Keratinocyte (primary cell): ENCODE results near the gene TMEM131. TPM values are rescaled to one million over a fixed set of nuclear protein-coding genes. Genes with fewer than 3 reads are reported as not detected.

Source experiments
- DNase-seq: peaks from one replicate; pipeline ENCODE4 v3.0.0-alpha.2; 2011; ENCODE audit warnings: low read depth, missing footprints, low spot score
- FAIRE-seq: peaks from 2 replicates; lab custom pipeline; 2011; peaks lifted over from hg19 to GRCh38; lab: Jason Lieb, UNC
- H2AFZ ChIP-seq: 2 replicates; pipeline ENCODE4 v1.6.0; 2012; ENCODE audit warnings: low read length, control low read depth, inconsistent platforms; ENCODE audit not compliant: control insufficient read depth
- H3K27ac ChIP-seq: 2 replicates; pipeline ENCODE4 v1.5.1; 2011; ENCODE audit warnings: low read length; ENCODE audit not compliant: control insufficient read depth, insufficient read depth
- H3K27me3 ChIP-seq: 3 replicates; pipeline ENCODE4 v1.6.0; 2011; ENCODE audit warnings: low read length; ENCODE audit not compliant: control insufficient read depth, insufficient read depth; ENCODE audit errors: extremely low read depth
- H3K36me3 ChIP-seq, 2 experiments: 2 replicates in 1 of 2; 3 replicates in 1 of 2; pipeline ENCODE4 v1.5.1; 2011; ENCODE audit warnings: low read length in 2 of 2, mild to moderate bottlenecking in 1 of 2; ENCODE audit not compliant: control insufficient read depth in 2 of 2, insufficient read depth in 2 of 2; ENCODE audit errors: extremely low read depth in 1 of 2
- H3K4me1 ChIP-seq: 3 replicates; pipeline ENCODE4 v1.5.1; 2011; ENCODE audit warnings: low read length; ENCODE audit not compliant: control insufficient read depth, insufficient read depth; ENCODE audit errors: extremely low read depth
- H3K4me2 ChIP-seq: 3 replicates; pipeline ENCODE4 v1.6.0; 2011; ENCODE audit warnings: low read depth, low read length; ENCODE audit not compliant: control insufficient read depth, insufficient read depth; ENCODE audit errors: extremely low read depth
- H3K4me3 ChIP-seq, 3 experiments: fragments of 200-600 bp in 1 of 3; sonication (generic) in 1 of 3; 2 replicates in 2 of 3; 3 replicates in 1 of 3; pipeline ENCODE4 v1.5.1; 2011 to 2016; ENCODE audit warnings: low read length in 3 of 3, mild to moderate bottlenecking in 3 of 3, control low read depth in 2 of 3, inconsistent platforms in 1 of 3, low read depth in 1 of 3, mixed read lengths in 1 of 3, mixed run types in 1 of 3, moderate library complexity in 1 of 3; ENCODE audit not compliant: control insufficient read depth in 2 of 3, insufficient read depth in 2 of 3; ENCODE audit errors: extremely low read depth in 1 of 3
- H3K79me2 ChIP-seq: 2 replicates; pipeline ENCODE4 v1.6.0; 2012; ENCODE audit warnings: low read length; ENCODE audit not compliant: control insufficient read depth, insufficient read depth
- H3K9ac ChIP-seq: 3 replicates; pipeline ENCODE4 v1.6.0; 2011; ENCODE audit warnings: low read length; ENCODE audit not compliant: control insufficient read depth, insufficient read depth; ENCODE audit errors: extremely low read depth
- H3K9me1 ChIP-seq: 3 replicates; pipeline ENCODE4 v1.6.0; 2011; ENCODE audit warnings: low read length; ENCODE audit not compliant: control insufficient read depth, insufficient read depth; ENCODE audit errors: extremely low read depth
- H3K9me3 ChIP-seq: 2 replicates; pipeline ENCODE4 v1.5.1; 2012; ENCODE audit warnings: low read depth, low read length; ENCODE audit not compliant: control insufficient read depth
- H4K20me1 ChIP-seq: 3 replicates; pipeline ENCODE4 v1.6.0; 2011; ENCODE audit warnings: low read length; ENCODE audit not compliant: control insufficient read depth, insufficient read depth; ENCODE audit errors: extremely low read depth
- EZH2 ChIP-seq: IDR thresholded peaks from one replicate; pipeline ENCODE4 v1.6.1; 2012; ENCODE audit warnings: inconsistent platforms, mild to moderate bottlenecking, low read length, moderate library complexity
- dilution Hi-C: fragments of 300-500 bp; cut with MboI; formaldehyde crosslinking; loops from one replicate; pipeline ENCODE4 v1.7.0; 2020; ENCODE audit warnings: low sequenced_read_pairs; ENCODE audit not compliant: extremely low pct_ligation_motif_present
- polyA plus RNA-seq, 5 experiments: library from polyadenylated mRNA; depleted of rRNA in 3 of 5; stranded (reverse) in 3 of 5; stranded (forward) in 1 of 5; unstranded in 1 of 5; fragments of >200 nt; gene quantifications; 1 replicate in 1 of 5; 2 replicates in 3 of 5; 3 replicates in 1 of 5; pipeline versions ENCODE4 v1.2.1 to v1.2.3, GENCODE V29; 2011 to 2012; ENCODE audit warnings: missing spikeins in 2 of 5, low read depth in 1 of 5, low replicate concordance in 1 of 5
- TF ChIP-seq, protein P1 (sequence below), 3 experiments: IDR thresholded peaks in 1 of 3; conservative IDR thresholded peaks in 1 of 3; optimal IDR thresholded peaks in 1 of 3; 2 replicates in 2 of 3; 3 replicates in 1 of 3; pipeline versions ENCODE3 to v1.5.1; 2011; ENCODE audit warnings: low read length in 3 of 3, mild to moderate bottlenecking in 3 of 3, moderate library complexity in 2 of 3, control low read depth in 1 of 3, inconsistent platforms in 1 of 3; ENCODE audit not compliant: insufficient read depth in 2 of 3; ENCODE audit errors: extremely low read depth in 1 of 3

TMEM131 gene
- polyA plus RNA-seq, 1 donor (not counting 4 experiments of a cell fraction or from before 2014, with no cell fraction given) = 25.5 TPM

DNA sequence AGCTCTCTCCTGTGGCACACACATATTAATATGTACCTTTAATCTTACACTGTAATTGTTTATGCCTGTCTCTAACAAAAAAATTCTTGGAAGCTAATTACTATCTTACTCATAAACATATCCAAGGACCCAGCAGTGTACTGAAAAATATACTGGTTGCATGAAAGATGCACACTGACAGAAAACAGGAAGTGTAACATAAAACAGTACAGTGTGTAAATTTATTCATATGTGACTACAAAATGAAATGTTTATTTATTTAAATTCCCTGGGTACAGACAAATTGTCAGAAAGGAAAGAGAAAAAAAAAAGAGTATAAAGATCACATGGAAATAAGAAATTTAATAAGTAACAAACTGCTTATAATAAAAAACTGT is 28.5 kb downstream of the TMEM131 start:
- H3K4me2 ChIP-seq = no peak overlapping the region
- DNase-seq (no peak), FAIRE-seq (no peak)
- H3K27me3 ChIP-seq = no peaks in the 10 kb centered on the region
- no peaks in the 10 kb centered on the region for H3K36me3 ChIP-seq
- H3K9ac ChIP-seq = no peak overlapping the region
- dilution Hi-C loops = no loop called here
- H4K20me1 ChIP-seq = peaks cover 6% of the 10 kb centered on the region
- H2AFZ ChIP-seq = no peak overlapping the region
- peaks cover 25% of the 10 kb centered on the region for H3K4me1 ChIP-seq
- peak overlapping the region; percentile 22 for H3K27ac ChIP-seq
- H3K9me3 ChIP-seq = no peaks in the 10 kb centered on the region
- no peak for TF ChIP-seq EZH2
- TF ChIP-seq, protein P1, sequence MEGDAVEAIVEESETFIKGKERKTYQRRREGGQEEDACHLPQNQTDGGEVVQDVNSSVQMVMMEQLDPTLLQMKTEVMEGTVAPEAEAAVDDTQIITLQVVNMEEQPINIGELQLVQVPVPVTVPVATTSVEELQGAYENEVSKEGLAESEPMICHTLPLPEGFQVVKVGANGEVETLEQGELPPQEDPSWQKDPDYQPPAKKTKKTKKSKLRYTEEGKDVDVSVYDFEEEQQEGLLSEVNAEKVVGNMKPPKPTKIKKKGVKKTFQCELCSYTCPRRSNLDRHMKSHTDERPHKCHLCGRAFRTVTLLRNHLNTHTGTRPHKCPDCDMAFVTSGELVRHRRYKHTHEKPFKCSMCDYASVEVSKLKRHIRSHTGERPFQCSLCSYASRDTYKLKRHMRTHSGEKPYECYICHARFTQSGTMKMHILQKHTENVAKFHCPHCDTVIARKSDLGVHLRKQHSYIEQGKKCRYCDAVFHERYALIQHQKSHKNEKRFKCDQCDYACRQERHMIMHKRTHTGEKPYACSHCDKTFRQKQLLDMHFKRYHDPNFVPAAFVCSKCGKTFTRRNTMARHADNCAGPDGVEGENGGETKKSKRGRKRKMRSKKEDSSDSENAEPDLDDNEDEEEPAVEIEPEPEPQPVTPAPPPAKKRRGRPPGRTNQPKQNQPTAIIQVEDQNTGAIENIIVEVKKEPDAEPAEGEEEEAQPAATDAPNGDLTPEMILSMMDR (optimal IDR thresholded peaks at IDR 0.05 in 1 of 3, IDR thresholded peaks at IDR 0.05 in 1 of 3, conservative IDR thresholded peaks at IDR 0.05 in 1 of 3; ENCODE audit: extremely low read depth in 1 of 3, insufficient read depth in 2 of 3, low read length in 3 of 3) = no peak
- no peaks in the 10 kb centered on the region for H3K9me1 ChIP-seq
- no peak overlapping the region for H3K4me3 ChIP-seq
- H3K79me2 ChIP-seq = peaks cover 96% of the 10 kb centered on the region

DNA sequence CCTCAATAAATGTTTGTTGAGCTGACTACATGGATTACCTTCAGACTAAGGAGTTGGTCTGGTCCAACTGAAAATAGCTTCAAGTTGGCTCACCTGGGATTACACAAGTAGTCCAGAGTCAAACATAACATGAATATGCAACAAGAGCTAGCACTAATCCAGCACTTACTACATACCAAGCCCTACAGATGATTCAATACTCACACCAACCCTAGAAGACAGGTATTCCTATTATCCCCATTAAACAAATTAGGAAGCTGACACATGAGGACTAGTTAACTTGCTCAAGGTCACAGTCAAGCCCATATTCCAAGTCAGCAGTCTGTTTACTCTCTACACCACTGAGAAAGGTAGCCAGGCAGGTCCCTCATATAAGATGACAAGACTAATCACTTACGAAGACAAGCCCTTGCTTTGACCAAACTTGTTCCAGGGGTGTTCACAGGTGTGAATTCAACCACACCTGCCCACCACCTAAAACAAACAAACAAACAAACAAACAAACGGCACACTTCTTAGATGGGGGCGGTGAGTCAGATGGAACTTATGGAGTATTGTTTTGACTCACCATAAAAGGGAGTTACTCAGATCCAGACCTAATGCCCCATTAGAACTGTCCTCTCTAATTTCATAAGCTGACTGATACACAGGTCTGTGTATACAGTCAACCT is 29.1 kb downstream of the TMEM131 start:
- H3K4me3 ChIP-seq = no peak overlapping the region
- no peak overlapping the region for H2AFZ ChIP-seq
- H3K4me2 ChIP-seq = no peak overlapping the region
- TF ChIP-seq EZH2 = no peak
- TF ChIP-seq, protein P1 (optimal IDR thresholded peaks at IDR 0.05 in 1 of 3, IDR thresholded peaks at IDR 0.05 in 1 of 3, conservative IDR thresholded peaks at IDR 0.05 in 1 of 3; ENCODE audit: extremely low read depth in 1 of 3, insufficient read depth in 2 of 3, low read length in 3 of 3) = no peak
- dilution Hi-C loops = no loop called here
- H3K27ac ChIP-seq = peak overlapping the region; percentile 22
- H3K9me3 ChIP-seq = no peaks in the 10 kb centered on the region
- no peaks in the 10 kb centered on the region for H3K36me3 ChIP-seq
- peaks cover 6% of the 10 kb centered on the region for H4K20me1 ChIP-seq
- peaks cover 25% of the 10 kb centered on the region for H3K4me1 ChIP-seq
- no peak overlapping the region for H3K9ac ChIP-seq
- peaks cover 96% of the 10 kb centered on the region for H3K79me2 ChIP-seq
- H3K27me3 ChIP-seq = no peaks in the 10 kb centered on the region
- peak; percentile 35 for DNase-seq
- no peaks in the 10 kb centered on the region for H3K9me1 ChIP-seq
- FAIRE-seq = peak; percentile 44
